MM.1S (cell line): ENCODE measurements around the gene RCC2.
A peak's percentile ranks its signal among the peaks of the same experiment; 100 is the strongest.
"Not testable (repeated sequence)": the region's sequence is repeated elsewhere in the genome, so short reads cannot be mapped to it uniquely, and the experiment has no call there.

ENCODE experiments used
- DNase-seq: peaks from one replicate; pipeline ENCODE4 v3.0.0-alpha.2; 2015
- H2AFZ ChIP-seq: fragments of 300-600 bp; sonication (generic); 2 replicates; pipeline ENCODE4 v1.6.0; 2016; ENCODE audit warnings: antibody characterized with exemption, low read length
- H3F3A ChIP-seq: fragments of 300-600 bp; sonication (generic); 2 replicates; pipeline ENCODE4 v1.6.1; 2016; ENCODE audit warnings: mild to moderate bottlenecking, antibody characterized with exemption, low read length, moderate library complexity, mixed read lengths; ENCODE audit not compliant: insufficient read depth
- H3K27ac ChIP-seq: fragments of 300-600 bp; sonication (generic); 2 replicates; pipeline ENCODE4 v1.5.1; 2016; ENCODE audit warnings: mild to moderate bottlenecking, low read length
- H3K27me3 ChIP-seq: fragments of 300-600 bp; sonication (generic); replicated peaks from 2 replicates; pipeline ENCODE4 v1.6.0; 2016; ENCODE audit warnings: low read length; ENCODE audit not compliant: insufficient read depth
- H3K36me3 ChIP-seq: fragments of 300-600 bp; sonication (generic); replicated peaks from 2 replicates; pipeline ENCODE4 v1.6.1; 2016; ENCODE audit warnings: mild to moderate bottlenecking, low read length, mixed read lengths; ENCODE audit not compliant: insufficient read depth
- H3K4me1 ChIP-seq: fragments of 300-600 bp; sonication (generic); 2 replicates; pipeline ENCODE4 v1.6.1; 2016; ENCODE audit warnings: low read length, mixed read lengths
- H3K4me2 ChIP-seq: fragments of 300-600 bp; sonication (generic); 2 replicates; pipeline ENCODE4 v1.6.0; 2016; ENCODE audit warnings: low read depth, low read length
- H3K4me3 ChIP-seq: fragments of 300-600 bp; sonication (generic); 2 replicates; pipeline ENCODE4 v1.5.1; 2016; ENCODE audit warnings: low read length, mixed read lengths
- H3K79me2 ChIP-seq: fragments of 300-600 bp; sonication (generic); 2 replicates; pipeline ENCODE4 v1.6.1; 2016; ENCODE audit warnings: mixed run types, low read length, mixed read lengths
- H3K9ac ChIP-seq: fragments of 300-600 bp; sonication (generic); 2 replicates; pipeline ENCODE4 v1.6.1; 2016; ENCODE audit warnings: low read length, mixed read lengths
- H3K9me2 ChIP-seq: fragments of 300-600 bp; sonication (generic); replicated peaks from 2 replicates; pipeline ENCODE4 v1.6.1; 2016; ENCODE audit warnings: mild to moderate bottlenecking, low read length, mixed read lengths; ENCODE audit not compliant: insufficient read depth
- H3K9me3 ChIP-seq: fragments of 300-600 bp; sonication (generic); replicated peaks from 2 replicates; pipeline ENCODE4 v1.6.1; 2016; ENCODE audit warnings: mild to moderate bottlenecking, low read length, mixed read lengths; ENCODE audit not compliant: insufficient read depth
- H4K20me1 ChIP-seq: fragments of 300-600 bp; sonication (generic); 2 replicates; pipeline ENCODE4 v1.6.1; 2016; ENCODE audit warnings: mild to moderate bottlenecking, low read length, moderate library complexity, mixed read lengths; ENCODE audit not compliant: insufficient read depth
- EZH2 ChIP-seq: fragments of 300-600 bp; sonication (generic); optimal IDR thresholded peaks from 2 replicates; pipeline ENCODE3; 2017; ENCODE audit warnings: low read depth, mild to moderate bottlenecking, antibody characterized with exemption, low read length, mixed read lengths
- EZH2phosphoT487 ChIP-seq: fragments of 300-600 bp; sonication (generic); IDR thresholded peaks from 2 replicates; pipeline ENCODE4 v1.6.1; 2018; ENCODE audit warnings: antibody characterized with exemption, low read length
- TF ChIP-seq, protein P1 (sequence below): fragments of 300-600 bp; sonication (generic); IDR thresholded peaks from 2 replicates; pipeline ENCODE4 v1.5.1; 2016; ENCODE audit warnings: antibody characterized with exemption, low read length, mixed read lengths

The RCC2 gene

DNA sequence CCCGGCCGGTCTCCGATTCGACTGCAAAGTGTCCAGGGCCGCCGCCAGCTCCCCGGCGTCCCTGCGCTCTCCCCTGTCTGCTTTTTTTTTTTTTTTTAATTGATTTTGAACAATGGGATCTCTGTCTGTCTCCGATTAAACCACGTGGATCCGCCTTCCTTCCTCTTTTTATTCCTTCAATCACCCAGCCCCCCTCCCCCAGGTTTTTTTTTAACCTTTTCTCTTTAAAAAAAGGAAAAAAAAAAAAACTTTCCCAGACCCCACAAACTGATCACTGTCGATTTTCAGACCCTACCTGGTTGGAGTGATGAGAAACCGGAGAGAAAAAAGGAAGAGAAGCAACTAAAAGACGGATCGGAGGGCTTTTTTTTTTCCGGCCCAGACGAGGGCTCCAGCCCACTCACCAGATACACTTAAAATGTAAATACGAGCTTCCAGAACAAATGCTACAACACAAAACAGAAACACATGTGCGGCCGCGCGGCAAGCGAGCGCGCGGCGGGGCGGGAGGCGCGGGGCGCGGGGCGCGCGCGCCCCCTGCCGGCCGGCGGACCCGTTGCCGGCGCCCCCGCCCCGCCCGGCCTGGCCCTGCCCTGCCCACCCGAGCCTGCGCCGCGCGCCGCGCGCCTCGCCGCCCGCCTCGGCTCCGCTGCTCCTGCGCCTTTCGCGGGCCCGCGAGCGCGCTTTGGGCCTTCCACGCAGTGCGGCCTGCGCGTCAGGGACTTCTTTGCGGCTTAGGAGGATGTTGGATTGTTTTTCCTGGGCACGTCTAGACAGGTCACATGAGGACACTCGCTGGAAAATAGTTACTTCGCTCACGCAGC lies at the start of gene RCC2:
TSS of gene RCC2 (minus strand) at position 428 of the 824 bp plus-strand sequence. CDS start 1,163 bp downstream, outside the sequence.
- TF ChIP-seq, protein P1, sequence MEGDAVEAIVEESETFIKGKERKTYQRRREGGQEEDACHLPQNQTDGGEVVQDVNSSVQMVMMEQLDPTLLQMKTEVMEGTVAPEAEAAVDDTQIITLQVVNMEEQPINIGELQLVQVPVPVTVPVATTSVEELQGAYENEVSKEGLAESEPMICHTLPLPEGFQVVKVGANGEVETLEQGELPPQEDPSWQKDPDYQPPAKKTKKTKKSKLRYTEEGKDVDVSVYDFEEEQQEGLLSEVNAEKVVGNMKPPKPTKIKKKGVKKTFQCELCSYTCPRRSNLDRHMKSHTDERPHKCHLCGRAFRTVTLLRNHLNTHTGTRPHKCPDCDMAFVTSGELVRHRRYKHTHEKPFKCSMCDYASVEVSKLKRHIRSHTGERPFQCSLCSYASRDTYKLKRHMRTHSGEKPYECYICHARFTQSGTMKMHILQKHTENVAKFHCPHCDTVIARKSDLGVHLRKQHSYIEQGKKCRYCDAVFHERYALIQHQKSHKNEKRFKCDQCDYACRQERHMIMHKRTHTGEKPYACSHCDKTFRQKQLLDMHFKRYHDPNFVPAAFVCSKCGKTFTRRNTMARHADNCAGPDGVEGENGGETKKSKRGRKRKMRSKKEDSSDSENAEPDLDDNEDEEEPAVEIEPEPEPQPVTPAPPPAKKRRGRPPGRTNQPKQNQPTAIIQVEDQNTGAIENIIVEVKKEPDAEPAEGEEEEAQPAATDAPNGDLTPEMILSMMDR = no peak
- TF ChIP-seq EZH2phosphoT487 (no peak), EZH2 (no peak)
- Histone ChIP-seq H3K4me1 (peaks cover 28% of the 10 kb centered on the region), H3F3A (peaks cover 30% of the 10 kb centered on the region), H3K27ac (peak within 1 kb of the TSS; percentile 79), H3K27me3 (no peaks in the 10 kb centered on the region), H2AFZ (peak within 1 kb of the TSS; percentile 59), H4K20me1 (peaks cover 22% of the 10 kb centered on the region), H3K9me3 (no peaks in the 10 kb centered on the region), H3K9ac (peak within 1 kb of the TSS; percentile 85), H3K36me3 (no peaks in the 10 kb centered on the region; the same call in 1 of the 2 replicates), H3K4me2 (peak within 1 kb of the TSS; percentile 78), H3K9me2 (no peaks in the 10 kb centered on the region), H3K4me3 (peak within 1 kb of the TSS; percentile 84), H3K79me2 (peaks cover 40% of the 10 kb centered on the region)
- DNase-seq = peak; percentile 85

DNA sequence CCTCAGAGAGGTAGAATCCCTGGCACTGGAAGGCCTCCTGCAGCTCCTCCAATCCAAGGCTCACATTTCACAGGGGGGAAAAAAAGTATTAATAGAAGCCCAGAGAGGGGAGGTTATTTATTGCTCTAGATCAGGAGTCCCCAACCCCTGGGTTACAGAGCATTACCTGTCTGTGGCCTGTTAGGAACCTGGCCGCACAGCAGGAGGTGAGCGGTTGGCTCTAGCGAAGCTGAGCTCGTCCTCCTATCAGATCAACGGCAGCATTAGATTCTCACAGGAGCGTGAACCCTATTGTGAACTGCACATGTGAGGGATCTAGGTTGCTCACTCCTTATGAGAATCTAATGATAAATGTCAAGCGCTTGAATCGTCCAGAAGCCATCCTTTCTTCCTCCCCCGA lies 46.8 kb upstream of the RCC2 start:
- H3K4me3 ChIP-seq = no peak overlapping the region
- H3F3A ChIP-seq = no peaks in the 10 kb centered on the region
- no peak overlapping the region for H3K9ac ChIP-seq
- no peaks in the 10 kb centered on the region for H3K9me3 ChIP-seq
- no peak overlapping the region for H3K4me2 ChIP-seq
- H3K4me1 ChIP-seq = no peaks in the 10 kb centered on the region
- H3K9me2 ChIP-seq = no peaks in the 10 kb centered on the region
- H3K36me3 ChIP-seq = no peaks in the 10 kb centered on the region
- no peak overlapping the region for H3K27ac ChIP-seq
- no peaks in the 10 kb centered on the region for H4K20me1 ChIP-seq
- TF ChIP-seq, protein P1 = no peak
- 0 out of 2 replicates have a peak, but pooled peaks cover 3% of the 10 kb centered on the region for H3K27me3 ChIP-seq
- H2AFZ ChIP-seq = no peak overlapping the region
- DNase-seq = no peak
- H3K79me2 ChIP-seq = no peaks in the 10 kb centered on the region

DNA sequence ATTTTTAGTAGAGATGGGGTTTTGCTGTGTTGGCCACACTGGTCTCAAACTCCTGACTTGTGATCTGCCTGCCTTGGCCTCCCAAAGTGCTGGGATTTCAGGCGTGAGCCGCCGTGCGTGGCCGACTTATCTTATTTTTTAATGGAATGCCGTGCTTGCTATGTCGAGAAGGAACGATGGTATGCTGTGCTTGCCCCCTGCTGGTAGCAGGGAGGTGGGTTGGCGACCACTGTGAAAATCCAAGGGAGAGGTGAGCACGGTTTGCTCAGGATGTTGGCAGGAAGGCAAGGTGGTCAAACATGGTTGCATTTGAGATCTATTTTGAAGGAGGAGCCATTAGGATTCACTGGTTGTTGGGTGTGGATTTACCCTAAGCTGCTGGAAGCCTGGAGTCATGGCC lies 45.8 kb upstream of the RCC2 start:
- Histone ChIP-seq H3K9me2 (no peaks in the 10 kb centered on the region), H3K27ac (no peak overlapping the region), H3K9me3 (no peaks in the 10 kb centered on the region), H3K36me3 (no peaks in the 10 kb centered on the region), H3K79me2 (no peaks in the 10 kb centered on the region), H3K4me2 (no peak overlapping the region), H3K27me3 (0 out of 2 replicates have a peak, but pooled peaks cover 3% of the 10 kb centered on the region), H3K9ac (no peak overlapping the region), H3K4me1 (no peaks in the 10 kb centered on the region), H3K4me3 (no peak overlapping the region), H3F3A (no peaks in the 10 kb centered on the region), H4K20me1 (no peaks in the 10 kb centered on the region), H2AFZ (no peak overlapping the region)
- TF ChIP-seq EZH2 (no peak), EZH2phosphoT487 (no peak)
- TF ChIP-seq, protein P1 = peak; percentile 63
- DNase-seq = peak; percentile 37

DNA sequence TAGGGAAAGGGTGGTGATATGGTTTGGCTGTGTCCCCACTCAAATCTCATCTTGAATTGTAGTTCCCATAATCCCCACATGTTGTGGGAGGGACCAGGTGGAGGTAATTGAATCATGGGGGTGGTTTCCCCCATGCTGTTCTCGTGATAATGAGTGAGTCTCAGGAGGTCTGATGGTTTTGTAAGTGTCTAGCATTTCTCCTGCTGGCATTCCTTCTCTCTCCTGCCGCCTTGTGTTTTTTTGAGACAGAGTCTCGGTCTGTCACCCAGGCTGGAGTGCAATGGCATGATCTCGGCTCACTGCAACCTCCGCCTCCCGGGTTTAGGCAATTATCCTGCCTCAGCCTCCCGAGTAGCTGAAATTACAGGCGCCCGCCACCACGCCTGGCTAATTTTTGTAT lies 42.5 kb upstream of the RCC2 start:
- H3K4me3 ChIP-seq, H3F3A ChIP-seq, H4K20me1 ChIP-seq, H3K4me2 ChIP-seq, H3K9me2 ChIP-seq, DNase-seq, H3K4me1 ChIP-seq, H3K36me3 ChIP-seq, H3K9me3 ChIP-seq, H2AFZ ChIP-seq, H3K9ac ChIP-seq, H3K79me2 ChIP-seq, H3K27ac ChIP-seq, H3K27me3 ChIP-seq: not testable (repeated sequence)
